Measurements from ENCODE around the gene NECAP2.

NECAP2 gene

DNA sequence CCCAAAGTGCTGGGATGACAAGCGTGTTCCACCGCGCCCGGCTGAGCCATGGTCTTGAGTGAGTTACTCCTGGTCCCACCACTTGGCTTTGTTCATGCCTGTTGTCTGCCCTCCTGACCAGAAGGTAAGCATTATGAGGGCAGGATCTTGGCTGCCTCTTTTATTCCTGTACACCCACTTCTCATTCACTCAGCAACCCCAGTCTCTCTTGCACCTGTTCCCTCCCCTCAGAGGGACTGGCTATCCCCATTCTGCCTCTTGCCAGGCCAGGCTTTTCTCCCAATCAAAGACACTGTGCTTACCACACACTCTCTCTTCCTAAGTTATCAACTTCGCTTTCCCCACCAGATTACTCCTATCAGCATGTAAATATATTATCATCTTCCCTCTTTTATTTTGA is 29.7 kb upstream of the NECAP2 start:
- peaks cover 0 to 14% of the 10 kb centered on the region in 2 donors for H3K27me3 Mint-ChIP-seq
- ATAC-seq (replicated peaks) (no peak), DNase-seq (no peak)
- no peak overlapping the region for H3K4me3 Mint-ChIP-seq
- no peak overlapping the region for H3K27ac Mint-ChIP-seq
- H3K36me3 Mint-ChIP-seq (ENCODE audit: insufficient read depth): peaks cover 6% of the 10 kb centered on the region
- H3K9me3 Mint-ChIP-seq: no peaks in the 10 kb centered on the region
- no peaks in the 10 kb centered on the region for H3K4me1 Mint-ChIP-seq (ENCODE audit: low read depth in 2 of 2)

- H3K9me3 Mint-ChIP-seq: no peaks in the 10 kb centered on the region
- H3K27ac Mint-ChIP-seq: no peak overlapping the region
- peaks cover 0 to 14% of the 10 kb centered on the region in 2 donors for H3K27me3 Mint-ChIP-seq
- H3K36me3 Mint-ChIP-seq (ENCODE audit: insufficient read depth): peaks cover 3% of the 10 kb centered on the region
- H3K4me1 Mint-ChIP-seq (ENCODE audit: low read depth in 2 of 2): peaks cover 2 to 3% of the 10 kb centered on the region in 2 donors
- ATAC-seq (replicated peaks) (no peak), DNase-seq (no peak)
- H3K4me3 Mint-ChIP-seq: no peak overlapping the region
These were observed 27.3 kb upstream of the NECAP2 start for GRCh38 chr1:16413191-16413590.

DNA sequence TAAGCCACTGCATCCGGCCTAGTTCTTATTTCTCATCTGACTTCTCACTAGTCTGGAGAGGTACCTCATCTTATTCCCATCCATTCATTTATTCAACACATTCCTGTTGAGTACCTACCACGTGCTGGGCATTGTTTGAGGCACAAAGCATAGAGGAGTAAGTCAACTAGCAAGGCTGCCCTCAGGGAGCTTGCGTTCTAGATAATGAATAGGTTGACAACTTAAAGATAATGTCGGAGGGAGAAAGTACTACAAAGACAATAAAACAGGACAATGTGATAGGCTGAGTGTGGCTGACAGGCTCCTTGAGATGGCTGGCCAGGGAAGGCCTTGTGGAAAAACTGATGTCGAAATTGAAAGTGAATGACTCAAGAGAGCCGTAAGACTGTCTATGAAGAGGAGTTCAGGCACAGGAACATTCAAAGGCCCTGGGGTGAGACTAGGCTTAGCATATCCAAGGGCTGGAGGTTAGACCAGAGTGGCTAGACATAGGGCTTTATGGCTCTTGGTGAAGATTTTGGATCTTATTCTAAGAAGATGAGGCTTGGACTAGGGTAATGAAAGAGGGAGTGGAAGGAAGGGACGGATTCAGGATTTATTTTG is 21.6 kb upstream of the NECAP2 start:
- DNase-seq (no peak), ATAC-seq (replicated peaks) (no peak)
- H3K36me3 Mint-ChIP-seq (ENCODE audit: insufficient read depth): peaks cover 3% of the 10 kb centered on the region
- H3K4me3 Mint-ChIP-seq: peak overlapping the region; percentile 30 to 75
- H3K27ac Mint-ChIP-seq: peak overlapping the region; percentile 81 to 90
- H3K4me1 Mint-ChIP-seq (ENCODE audit: low read depth in 2 of 2): peaks cover 28 to 30% of the 10 kb centered on the region in 2 donors
- H3K9me3 Mint-ChIP-seq: no peaks in the 10 kb centered on the region
- H3K27me3 Mint-ChIP-seq: no peaks in the 10 kb centered on the region

- Mint-ChIP-seq H3K27me3 (no peaks in the 10 kb centered on the region), H3K36me3 (ENCODE audit: insufficient read depth) (peaks cover 3% of the 10 kb centered on the region), H3K9me3 (no peaks in the 10 kb centered on the region), H3K4me1 (ENCODE audit: low read depth in 2 of 2) (peaks cover 28 to 30% of the 10 kb centered on the region in 2 donors), H3K4me3 (peak overlapping the region; percentile 60 to 75), H3K27ac (peak overlapping the region; percentile 81 to 90)
- ATAC-seq (replicated peaks) (peak; percentile 98), DNase-seq (peak; percentile 38 to 52 (median 47))
These were observed 20.0 kb upstream of the NECAP2 start for GRCh38 chr1:16420424-16421118.

DNA sequence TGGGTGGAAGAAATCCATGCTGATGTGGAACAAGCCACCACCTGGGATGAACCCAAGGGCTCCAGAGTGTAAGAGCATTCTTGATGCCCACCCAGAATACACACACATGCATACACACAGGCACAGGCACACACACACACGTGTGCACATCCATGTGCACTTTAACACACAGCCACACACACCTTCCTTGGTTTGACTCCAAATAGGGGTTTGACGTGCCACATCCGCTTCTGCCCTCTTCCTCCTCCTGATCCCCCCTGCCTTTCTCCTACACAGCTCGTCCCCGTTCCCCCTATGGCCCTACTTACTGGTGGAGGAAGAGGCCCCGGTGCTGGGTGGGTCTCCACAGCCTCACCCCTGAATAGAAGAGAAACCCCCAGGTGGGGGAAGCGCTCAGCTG is 19.3 kb upstream of the NECAP2 start:
- DNase-seq (no peak), ATAC-seq (replicated peaks) (peak; percentile 36)

GRCh38 chr1:16422041-16422440 is 18.5 kb upstream of the NECAP2 start:
- ATAC-seq (replicated peaks) (no peak), DNase-seq (no peak)
- Mint-ChIP-seq H3K27me3 (no peaks in the 10 kb centered on the region), H3K36me3 (ENCODE audit: insufficient read depth) (peaks cover 3% of the 10 kb centered on the region), H3K9me3 (no peaks in the 10 kb centered on the region), H3K4me1 (ENCODE audit: low read depth in 2 of 2) (peaks cover 28 to 30% of the 10 kb centered on the region in 2 donors), H3K4me3 (no peak overlapping the region), H3K27ac (peak overlapping the region; percentile 35 to 90)

More for the DNA sequence above, 19.3 kb upstream of the NECAP2 start:
- H3K27ac Mint-ChIP-seq: peak overlapping the region; percentile 81 to 90
- peaks cover 28 to 30% of the 10 kb centered on the region in 2 donors for H3K4me1 Mint-ChIP-seq (ENCODE audit: low read depth in 2 of 2)
- no peaks in the 10 kb centered on the region for H3K27me3 Mint-ChIP-seq
- H3K9me3 Mint-ChIP-seq: no peaks in the 10 kb centered on the region
- H3K36me3 Mint-ChIP-seq (ENCODE audit: insufficient read depth): peaks cover 3% of the 10 kb centered on the region
- H3K4me3 Mint-ChIP-seq: peak overlapping the region; percentile 60 to 75

DNA sequence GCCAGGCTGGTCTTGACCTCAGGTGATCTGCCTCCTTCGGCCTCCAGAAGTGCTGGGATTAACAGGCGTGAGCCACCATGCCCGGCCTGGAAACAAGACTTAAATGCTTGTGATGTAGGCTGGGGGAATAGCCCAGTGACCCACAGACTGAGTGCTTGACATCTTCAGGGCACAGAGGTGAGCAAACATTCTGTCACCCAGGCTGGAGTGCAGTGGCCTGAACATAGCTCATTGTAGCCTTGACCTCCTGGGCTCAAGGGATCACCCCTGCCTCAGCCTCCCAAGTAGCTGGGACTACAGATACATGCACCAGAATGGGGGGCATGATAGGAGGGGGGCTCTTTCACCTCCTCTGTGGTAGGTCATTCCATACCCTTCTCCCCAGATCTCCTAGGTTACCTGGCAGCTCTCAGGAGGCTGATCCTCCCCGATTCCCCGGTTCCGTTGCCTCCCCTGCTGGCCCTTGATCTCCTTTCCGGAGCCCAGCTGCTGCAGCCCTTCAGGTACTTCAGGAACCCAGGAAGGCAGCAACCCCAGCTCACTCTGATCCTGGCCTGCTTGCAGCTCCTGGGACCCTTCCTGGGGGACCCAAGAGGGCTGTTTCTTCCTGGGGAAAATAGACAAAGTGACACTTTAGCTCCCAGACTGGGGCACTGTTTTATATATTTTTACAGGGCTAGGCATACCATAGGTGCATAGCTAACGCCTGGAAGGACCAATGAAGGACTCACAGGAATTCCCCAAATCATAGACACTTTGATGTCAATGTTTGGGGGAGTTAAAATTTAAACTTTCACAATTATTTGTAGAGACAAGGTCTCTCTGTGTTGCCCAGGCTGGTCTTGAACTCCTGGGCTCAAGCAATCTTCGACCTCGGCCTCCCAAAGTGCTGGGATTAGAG is 15.1 kb upstream of the NECAP2 start:
- peaks cover 0 to 2% of the 10 kb centered on the region in 2 donors for H3K27me3 Mint-ChIP-seq
- ATAC-seq (replicated peaks) (no peak), DNase-seq (no peak)
- H3K36me3 Mint-ChIP-seq (ENCODE audit: insufficient read depth): peaks cover 3% of the 10 kb centered on the region
- H3K4me3 Mint-ChIP-seq: no peak overlapping the region
- no peak overlapping the region for H3K27ac Mint-ChIP-seq
- H3K4me1 Mint-ChIP-seq (ENCODE audit: low read depth in 2 of 2): peaks cover 13% of the 10 kb centered on the region in 2 donors
- no peaks in the 10 kb centered on the region for H3K9me3 Mint-ChIP-seq

GRCh38 chr1:16430606-16431005 is 9.9 kb upstream of the NECAP2 start:
- Mint-ChIP-seq H3K36me3 (ENCODE audit: insufficient read depth) (no peaks in the 10 kb centered on the region), H3K9me3 (no peaks in the 10 kb centered on the region), H3K27ac (no peak overlapping the region), H3K4me3 (no peak overlapping the region), H3K4me1 (ENCODE audit: low read depth in 2 of 2) (no peaks in the 10 kb centered on the region), H3K27me3 (peaks cover 0 to 35% of the 10 kb centered on the region in 2 donors)
- no peak for DNase-seq
- no peak for ATAC-seq (replicated peaks)

DNA sequence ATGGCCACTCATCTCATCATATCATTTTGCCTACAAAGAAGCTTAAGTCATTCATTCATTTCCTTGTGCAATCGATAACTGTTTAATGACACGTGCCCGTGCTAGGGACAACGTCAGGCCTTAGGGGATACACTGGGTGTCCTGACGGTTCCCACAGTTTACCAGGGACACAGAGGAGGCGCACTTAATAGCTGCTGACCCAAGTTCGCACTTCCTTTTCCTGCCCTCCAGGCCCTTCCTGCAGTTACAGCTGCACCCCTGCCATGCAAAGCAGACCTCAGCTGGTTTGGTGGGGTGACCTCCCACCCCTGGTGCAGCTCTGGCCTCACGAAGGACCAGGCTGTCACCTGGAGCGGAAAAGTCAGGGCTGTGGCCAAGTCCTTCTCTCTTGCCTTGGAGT is 7.5 kb upstream of the NECAP2 start:
- ATAC-seq (replicated peaks) (no peak), DNase-seq (no peak)
- no peaks in the 10 kb centered on the region for H3K4me1 Mint-ChIP-seq (ENCODE audit: low read depth in 2 of 2)
- no peak overlapping the region for H3K4me3 Mint-ChIP-seq
- no peaks in the 10 kb centered on the region for H3K9me3 Mint-ChIP-seq
- no peak overlapping the region for H3K27ac Mint-ChIP-seq
- H3K27me3 Mint-ChIP-seq: peaks cover 0 to 36% of the 10 kb centered on the region in 2 donors
- H3K36me3 Mint-ChIP-seq (ENCODE audit: insufficient read depth): no peaks in the 10 kb centered on the region

DNA sequence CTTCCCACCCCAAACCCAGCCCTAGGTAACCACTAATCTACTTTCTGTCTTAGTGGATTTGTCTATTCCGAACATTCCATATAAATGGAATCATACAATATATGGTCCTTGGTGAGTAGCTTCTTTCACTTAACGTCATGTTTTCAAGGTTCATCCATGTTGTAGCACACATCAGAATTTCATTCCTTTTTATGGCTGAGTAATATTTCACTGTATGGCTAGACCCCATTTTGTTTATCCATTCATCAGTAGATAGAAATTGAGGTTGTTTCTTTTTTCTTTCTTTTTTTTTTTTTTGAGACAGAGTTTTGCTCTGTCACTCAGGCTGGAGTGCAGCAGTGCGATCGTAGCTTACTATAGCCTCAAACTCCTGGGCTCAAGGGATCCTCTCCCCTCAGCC is 6.5 kb upstream of the NECAP2 start:
- Mint-ChIP-seq H3K4me1 (ENCODE audit: low read depth in 2 of 2) (no peaks in the 10 kb centered on the region), H3K9me3 (no peaks in the 10 kb centered on the region), H3K4me3 (no peak overlapping the region), H3K27me3 (peaks cover 0 to 36% of the 10 kb centered on the region in 2 donors), H3K27ac (no peak overlapping the region), H3K36me3 (ENCODE audit: insufficient read depth) (no peaks in the 10 kb centered on the region)
- DNase-seq (no peak), ATAC-seq (replicated peaks) (no peak)

GRCh38 chr1:16434501-16434900 is 6.0 kb upstream of the NECAP2 start:
- no peaks in the 10 kb centered on the region for H3K36me3 Mint-ChIP-seq (ENCODE audit: insufficient read depth)
- H3K9me3 Mint-ChIP-seq: no peaks in the 10 kb centered on the region
- H3K27ac Mint-ChIP-seq: no peak overlapping the region
- no peaks in the 10 kb centered on the region for H3K4me1 Mint-ChIP-seq (ENCODE audit: low read depth in 2 of 2)
- ATAC-seq (replicated peaks): no peak
- H3K27me3 Mint-ChIP-seq: peaks cover 0 to 36% of the 10 kb centered on the region in 2 donors
- no peak for DNase-seq
- H3K4me3 Mint-ChIP-seq: no peak overlapping the region

DNA sequence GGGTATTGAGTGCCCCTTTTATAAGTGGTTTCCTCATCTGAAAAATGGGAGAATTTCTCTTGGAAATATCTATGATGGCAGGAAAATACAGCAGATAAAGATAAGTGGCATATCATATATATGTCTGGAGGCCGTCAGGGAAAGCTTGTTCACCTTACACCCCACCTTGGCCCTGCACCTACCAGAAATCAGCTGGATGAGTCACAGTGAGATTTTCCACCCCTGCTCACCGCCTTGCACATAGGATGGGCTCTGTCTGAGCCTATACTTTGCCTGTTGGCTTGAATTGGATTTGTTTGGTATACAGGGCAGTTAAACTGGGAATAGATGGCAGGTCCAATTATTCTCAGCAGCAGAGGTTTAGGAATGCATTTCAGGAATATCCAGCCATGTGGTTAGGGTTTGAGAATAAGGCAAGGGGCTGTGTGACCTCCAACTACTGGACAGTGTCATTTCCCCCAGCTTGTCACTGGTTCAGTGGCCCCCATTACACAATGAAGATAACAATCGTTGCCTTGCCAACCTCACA is 3.5 kb upstream of the NECAP2 start, which contains the start of gene SPATA21:
TSS of gene SPATA21 (minus strand) at position 479 of the 529 bp plus-strand sequence. CDS start 6,053 bp downstream, outside the sequence.
- no peak for DNase-seq
- Mint-ChIP-seq H3K9me3 (no peaks in the 10 kb centered on the region), H3K27me3 (peaks cover 0 to 26% of the 10 kb centered on the region in 2 donors), H3K4me3 (no peak within 1 kb of the TSS), H3K36me3 (ENCODE audit: insufficient read depth) (peaks cover 20% of the 10 kb centered on the region), H3K27ac (no peak within 1 kb of the TSS), H3K4me1 (ENCODE audit: low read depth in 2 of 2) (peaks cover 13% of the 10 kb centered on the region in 2 donors)
- ATAC-seq (replicated peaks): no peak

GRCh38 chr1:16438516-16438915 is 2.0 kb upstream of the NECAP2 start:
- DNase-seq: no peak
- Mint-ChIP-seq H3K4me3 (no peak overlapping the region), H3K4me1 (ENCODE audit: low read depth in 2 of 2) (peaks cover 20 to 21% of the 10 kb centered on the region in 2 donors), H3K27ac (no peak overlapping the region), H3K9me3 (no peaks in the 10 kb centered on the region), H3K27me3 (peaks cover 0 to 11% of the 10 kb centered on the region in 2 donors), H3K36me3 (ENCODE audit: insufficient read depth) (peaks cover 27% of the 10 kb centered on the region)
- no peak for ATAC-seq (replicated peaks)

Measured in effector memory CD8-positive, alpha-beta T cell (primary cell).